GM19035 (cell line): Measurements from ENCODE around the gene BRMS1.

Source experiments
- ATAC-seq: cut with Tn5 transposase; IDR thresholded peaks from one replicate; pipeline ENCODE4 v1.9.1; 2021; ENCODE audit not compliant: unreplicated experiment

BRMS1 gene

GRCh38 chr11:66287889-66288670 lies 56.8 kb downstream of the BRMS1 start:
- peak; percentile 0 for ATAC-seq
